HG03095 (cell line): ENCODE measurements around the gene PATJ.

ENCODE experiments used
- ATAC-seq: cut with Tn5 transposase; IDR thresholded peaks from one replicate; pipeline ENCODE4 v1.9.1; 2021; ENCODE audit warnings: moderate library complexity; ENCODE audit not compliant: unreplicated experiment

PATJ gene

GRCh38 chr1:62084310-62084890 is 342.1 kb downstream of the PATJ start:
- no peak for ATAC-seq

GRCh38 chr1:62088439-62088838 is 346.2 kb downstream of the PATJ start:
- no peak for ATAC-seq

GRCh38 chr1:62089570-62089969 is 347.3 kb downstream of the PATJ start:
- ATAC-seq = no peak

GRCh38 chr1:62090016-62090415 is 347.7 kb downstream of the PATJ start:
- no peak for ATAC-seq

GRCh38 chr1:62092110-62092509 is 349.8 kb downstream of the PATJ start:
- no peak for ATAC-seq

- no peak for ATAC-seq
Measured at GRCh38 chr1:62093261-62093660, 351.0 kb downstream of the PATJ start.

GRCh38 chr1:62097464-62097863 is 355.2 kb downstream of the PATJ start:
- ATAC-seq = no peak

- ATAC-seq = no peak
Measured at GRCh38 chr1:62100442-62100841, 358.2 kb downstream of the PATJ start.

- no peak for ATAC-seq
Measured at GRCh38 chr1:62103846-62104245, 361.6 kb downstream of the PATJ start.

GRCh38 chr1:62107923-62108322 is 365.6 kb downstream of the PATJ start:
- ATAC-seq = no peak

- ATAC-seq = no peak
Measured at GRCh38 chr1:62109124-62109523, 366.8 kb downstream of the PATJ start.

- ATAC-seq = no peak
Measured at GRCh38 chr1:62110198-62110817, 368.0 kb downstream of the PATJ start.

- ATAC-seq = no peak
Measured at GRCh38 chr1:62111084-62111483, 368.8 kb downstream of the PATJ start.

GRCh38 chr1:62113507-62113906 is 371.2 kb downstream of the PATJ start:
- no peak for ATAC-seq

- ATAC-seq = no peak
Measured at GRCh38 chr1:62117018-62117750, 374.9 kb downstream of the PATJ start.

GRCh38 chr1:62126579-62127290 is 384.5 kb downstream of the PATJ start:
- ATAC-seq = no peak

GRCh38 chr1:62128745-62129144 is 386.5 kb downstream of the PATJ start:
- no peak for ATAC-seq

GRCh38 chr1:62131093-62131725 is 388.9 kb downstream of the PATJ start:
- peak; percentile 87 for ATAC-seq

GRCh38 chr1:62138029-62138428 is 395.7 kb downstream of the PATJ start:
- no peak for ATAC-seq

- no peak for ATAC-seq
Measured at GRCh38 chr1:62139410-62139809, 397.1 kb downstream of the PATJ start.

- no peak for ATAC-seq
Measured at GRCh38 chr1:62140666-62141065, 398.4 kb downstream of the PATJ start.
